Measurements from ENCODE around the gene S100B.

The S100B gene

DNA sequence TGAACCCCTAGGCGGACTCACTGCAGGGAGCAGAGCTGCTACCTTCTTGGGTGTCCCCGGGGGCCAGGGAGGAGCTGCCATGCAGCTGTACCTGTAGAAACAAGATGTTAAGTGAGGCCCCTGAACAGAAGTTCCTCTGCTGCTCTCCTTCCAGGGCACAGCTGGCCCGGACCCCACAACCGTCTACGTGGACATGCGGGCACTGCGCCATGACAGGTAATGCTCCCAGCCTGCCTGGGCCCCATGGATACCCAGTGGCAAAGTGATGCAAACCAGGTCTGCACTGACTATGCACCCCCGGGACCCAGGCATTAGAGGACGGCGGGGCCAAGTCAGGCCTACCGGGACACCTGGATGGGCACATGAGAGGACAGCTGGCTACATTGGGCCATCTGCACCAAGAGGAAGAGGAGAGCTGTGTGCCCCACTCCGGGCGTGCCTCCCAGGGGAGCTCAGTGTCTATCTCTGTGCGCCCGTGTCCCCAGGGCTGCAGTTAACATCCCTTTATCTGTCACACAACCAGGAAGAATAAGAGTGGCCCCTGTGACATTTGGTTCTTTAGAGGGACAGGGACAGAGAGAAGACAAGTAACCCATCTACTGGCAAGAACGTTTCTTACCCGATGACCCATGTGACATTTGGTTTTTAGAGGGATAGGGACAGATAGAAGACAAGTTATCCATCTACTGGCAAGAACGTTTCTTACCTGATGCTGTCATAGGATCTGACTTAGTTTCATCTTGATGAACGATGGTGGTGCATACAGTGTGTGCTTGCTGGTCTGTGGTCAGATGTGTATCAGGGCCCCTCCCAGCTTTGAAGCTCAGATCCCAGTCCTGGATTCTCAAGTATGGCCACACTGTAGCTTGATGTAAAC lies 44.1 kb downstream of the S100B start:
- DNase-seq (ENCODE audit: low read depth in 3 of 3): no peak

- peak; percentile 36 to 64 (median 40) for DNase-seq (ENCODE audit: low read depth in 3 of 3)
Measured at GRCh38 chr21:46559291-46559983, 45.4 kb downstream of the S100B start.

DNA sequence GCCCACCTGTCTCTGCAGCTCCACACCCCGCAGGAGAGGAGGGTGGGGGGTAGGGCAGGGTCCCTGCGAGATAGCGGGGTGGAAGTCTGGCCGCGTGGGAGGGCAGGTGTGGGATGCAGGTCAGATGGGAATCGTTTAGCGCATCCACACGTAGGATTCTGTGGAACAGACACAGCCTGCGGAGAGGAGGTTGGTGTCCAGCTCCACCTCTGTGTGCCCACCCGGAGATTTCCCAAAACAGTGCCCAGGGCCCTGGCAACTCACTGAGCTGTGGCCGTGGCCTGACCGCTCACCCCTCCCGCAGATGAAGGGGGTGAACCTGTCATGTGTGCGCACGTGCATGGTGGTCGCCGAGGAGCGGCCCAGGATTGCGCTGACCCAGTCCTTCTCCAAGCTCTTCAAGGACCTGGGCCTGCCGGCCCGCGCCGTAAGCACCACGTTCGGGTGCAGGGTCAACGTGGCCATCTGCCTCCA lies 46.9 kb downstream of the S100B start:
- DNase-seq (ENCODE audit: low read depth in 3 of 3): no peak

- DNase-seq (ENCODE audit: low read depth in 3 of 3): no peak
Measured at GRCh38 chr21:46557469-46557868, 47.4 kb downstream of the S100B start.

- DNase-seq (ENCODE audit: low read depth in 3 of 3): no peak
Measured at GRCh38 chr21:46556802-46557201, 48.1 kb downstream of the S100B start.

DNA sequence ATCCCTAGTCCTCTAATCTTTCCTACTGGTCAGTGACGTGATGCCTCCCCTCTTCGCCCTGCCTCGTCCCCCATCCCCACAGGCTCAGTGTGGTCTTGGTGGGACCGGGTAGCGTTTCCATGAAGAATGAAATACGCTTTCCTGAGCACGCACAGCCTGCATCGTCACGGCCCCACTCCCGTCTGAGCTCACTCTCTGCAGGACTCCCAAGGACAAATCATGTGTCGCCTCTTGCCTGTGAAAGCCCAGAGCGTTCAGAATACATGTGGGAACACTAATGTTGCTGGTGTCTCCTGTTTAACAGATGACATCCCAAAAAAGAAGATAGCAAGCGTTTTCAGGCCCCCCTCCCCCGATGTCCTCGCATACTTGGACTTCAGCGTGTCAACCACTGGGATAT lies 49.2 kb downstream of the S100B start:
- no peak for DNase-seq (ENCODE audit: low read depth in 3 of 3)

- no peak for DNase-seq (ENCODE audit: low read depth in 3 of 3)
Measured at GRCh38 chr21:46555225-46555617, 49.7 kb downstream of the S100B start.

- no peak for DNase-seq (ENCODE audit: low read depth in 3 of 3)
Measured at GRCh38 chr21:46554431-46555224, 50.3 kb downstream of the S100B start.

DNA sequence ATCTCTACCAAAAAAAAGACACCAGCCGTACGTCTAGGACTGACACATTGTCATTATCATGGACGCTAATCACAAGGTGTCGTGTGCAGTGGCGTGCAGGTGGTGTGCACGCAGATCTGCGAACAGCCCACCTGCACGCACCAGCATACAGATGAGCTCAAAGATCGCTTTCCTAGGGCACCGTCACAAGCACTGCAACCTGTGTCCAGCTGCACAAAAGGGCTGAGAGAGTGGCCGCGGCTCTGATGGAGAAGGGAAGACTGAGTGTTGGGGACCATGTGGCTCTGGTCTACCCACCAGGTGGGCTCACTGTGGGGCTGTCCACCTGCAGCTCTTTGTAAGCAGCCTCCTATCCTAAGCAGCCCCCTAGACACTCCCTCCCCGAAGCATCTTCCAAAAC lies 50.9 kb downstream of the S100B start:
- DNase-seq (ENCODE audit: low read depth in 3 of 3): no peak

DNA sequence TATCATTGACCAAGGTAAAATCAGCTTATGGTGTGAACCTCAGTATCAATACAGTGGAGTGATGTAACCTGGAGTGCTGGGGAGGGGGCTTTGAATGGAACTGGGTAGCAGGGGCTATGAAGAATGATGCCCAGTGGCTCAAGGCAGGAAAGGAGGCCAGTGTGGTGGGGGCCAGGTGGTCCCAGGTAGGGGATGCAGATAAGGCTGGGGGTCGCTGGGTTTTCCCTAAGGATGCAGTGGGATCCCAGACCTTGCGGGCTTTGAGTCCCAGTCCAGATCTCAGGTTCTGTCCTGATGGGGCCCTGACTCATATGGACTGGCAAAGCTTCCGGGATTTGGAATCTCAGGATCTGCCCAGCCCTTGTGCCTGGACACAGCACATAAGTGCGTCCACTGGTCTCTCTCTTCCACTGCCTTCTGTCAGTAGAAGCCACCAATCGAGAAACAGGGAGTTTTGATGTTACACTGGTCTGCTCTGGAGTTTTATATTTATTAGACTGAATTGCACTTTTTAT lies 52.0 kb downstream of the S100B start:
- DNase-seq (ENCODE audit: low read depth in 3 of 3): no peak

DNA sequence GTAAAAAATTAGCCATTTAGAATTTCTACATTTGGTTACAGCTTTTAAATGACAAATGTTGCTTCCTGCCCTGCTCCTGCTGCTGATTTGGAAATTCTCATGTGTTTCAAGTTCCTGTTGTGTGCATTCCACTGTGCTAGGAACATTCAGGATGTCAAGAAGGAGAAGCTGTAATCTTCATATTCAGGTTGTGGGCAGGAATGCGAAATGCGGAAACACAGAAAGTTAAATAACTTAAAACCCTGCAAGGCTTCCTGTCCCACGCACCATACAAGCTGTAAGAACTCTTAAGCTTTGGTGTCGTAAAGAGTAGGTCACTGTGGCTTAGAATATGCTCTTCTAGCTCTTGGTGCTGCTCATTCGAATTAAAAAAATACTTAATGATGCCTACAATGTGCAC lies 52.6 kb downstream of the S100B start:
- no peak for DNase-seq (ENCODE audit: low read depth in 3 of 3)

GRCh38 chr21:46551636-46552241 lies 53.1 kb downstream of the S100B start:
- peak in 1 of 3 experiments; percentile 37 for DNase-seq (ENCODE audit: low read depth in 3 of 3)

DNA sequence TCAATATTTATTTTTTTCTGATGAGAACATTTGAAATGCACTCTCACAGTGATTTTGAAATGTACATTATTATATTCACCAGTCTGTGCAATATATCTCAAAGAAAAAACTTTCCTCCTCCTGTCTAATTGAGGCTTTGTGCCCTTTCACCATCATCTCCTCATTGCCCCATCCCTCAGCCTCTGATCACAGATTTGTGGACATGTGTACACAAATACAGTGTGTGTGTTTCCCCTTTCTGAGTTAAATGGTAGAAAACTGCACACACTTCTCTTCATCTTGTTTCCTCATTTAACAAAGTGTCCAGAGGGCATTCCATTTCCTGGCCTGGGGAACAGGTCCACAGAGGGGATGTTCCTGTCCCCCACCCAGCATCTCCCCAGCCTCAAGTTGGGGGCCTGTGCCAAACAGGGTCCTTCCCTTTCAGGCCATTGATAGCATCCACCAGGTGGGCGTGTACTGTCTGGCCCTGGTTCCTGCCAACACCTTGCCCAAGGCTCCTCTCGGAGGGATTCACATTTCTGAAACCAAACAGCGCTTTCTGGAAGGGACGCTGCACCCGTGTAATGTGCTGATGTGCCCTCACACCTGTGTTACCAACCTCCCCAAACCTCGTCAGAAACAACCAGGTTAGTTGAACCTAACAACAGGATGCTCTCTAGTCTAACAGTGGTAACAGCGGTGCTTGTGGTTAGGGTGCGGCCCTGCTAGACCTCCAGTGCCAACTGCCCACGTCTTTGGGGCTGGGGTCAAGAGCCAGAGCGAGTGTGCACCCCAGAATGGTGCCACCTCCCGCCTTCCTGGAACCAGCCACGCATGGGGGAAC lies 54.6 kb downstream of the S100B start:
- no peak for DNase-seq (ENCODE audit: low read depth in 3 of 3)

- no peak for DNase-seq (ENCODE audit: low read depth in 3 of 3)
Measured at GRCh38 chr21:46549650-46550049, 55.2 kb downstream of the S100B start.

Measured in stimulated activated CD4-positive, alpha-beta T cell treated with anti-CD3 and anti-CD28 coated beads, TNF-alpha, amount 100 ng/mL, for 24 hours (primary cell).